ENCODE results near the gene EIF2A.

DNA sequence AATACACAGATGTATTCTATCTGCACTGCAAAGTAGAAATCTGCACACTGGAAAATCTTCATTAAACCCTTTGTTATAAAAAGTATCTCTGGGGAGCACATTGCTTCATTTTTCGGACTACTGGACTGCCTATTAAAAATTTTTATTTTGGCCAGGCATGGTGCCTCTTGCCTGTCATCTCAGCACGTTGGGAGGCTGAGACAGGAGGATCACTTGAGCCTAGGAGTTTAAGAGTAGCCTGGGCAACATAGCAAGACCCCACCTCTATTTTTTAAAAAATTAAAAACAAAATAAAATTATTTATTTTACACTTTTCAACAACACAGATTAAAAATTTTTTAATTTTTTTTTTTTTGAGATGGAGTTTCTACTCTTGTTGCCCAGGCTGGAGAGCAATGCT is 6.3 kb upstream of the EIF2A start:
- TF ChIP-seq, protein P1, sequence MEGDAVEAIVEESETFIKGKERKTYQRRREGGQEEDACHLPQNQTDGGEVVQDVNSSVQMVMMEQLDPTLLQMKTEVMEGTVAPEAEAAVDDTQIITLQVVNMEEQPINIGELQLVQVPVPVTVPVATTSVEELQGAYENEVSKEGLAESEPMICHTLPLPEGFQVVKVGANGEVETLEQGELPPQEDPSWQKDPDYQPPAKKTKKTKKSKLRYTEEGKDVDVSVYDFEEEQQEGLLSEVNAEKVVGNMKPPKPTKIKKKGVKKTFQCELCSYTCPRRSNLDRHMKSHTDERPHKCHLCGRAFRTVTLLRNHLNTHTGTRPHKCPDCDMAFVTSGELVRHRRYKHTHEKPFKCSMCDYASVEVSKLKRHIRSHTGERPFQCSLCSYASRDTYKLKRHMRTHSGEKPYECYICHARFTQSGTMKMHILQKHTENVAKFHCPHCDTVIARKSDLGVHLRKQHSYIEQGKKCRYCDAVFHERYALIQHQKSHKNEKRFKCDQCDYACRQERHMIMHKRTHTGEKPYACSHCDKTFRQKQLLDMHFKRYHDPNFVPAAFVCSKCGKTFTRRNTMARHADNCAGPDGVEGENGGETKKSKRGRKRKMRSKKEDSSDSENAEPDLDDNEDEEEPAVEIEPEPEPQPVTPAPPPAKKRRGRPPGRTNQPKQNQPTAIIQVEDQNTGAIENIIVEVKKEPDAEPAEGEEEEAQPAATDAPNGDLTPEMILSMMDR (conservative IDR thresholded peaks at IDR 0.05): no peak
- TF ChIP-seq ZFX (IDR thresholded peaks at IDR 0.05): no peak

All from C4-2B (cell line).